GM18502 (cell line): ENCODE results near the gene AP2B1.
"Not testable (repeated sequence)": the region's sequence is repeated elsewhere in the genome, so short reads cannot be mapped to it uniquely, and the experiment has no call there.

ENCODE experiments used
- ATAC-seq: cut with Tn5 transposase; IDR thresholded peaks from one replicate; pipeline ENCODE4 v1.9.1; 2021; ENCODE audit warnings: mild to moderate bottlenecking; ENCODE audit not compliant: unreplicated experiment, poor library complexity

Gene AP2B1

DNA sequence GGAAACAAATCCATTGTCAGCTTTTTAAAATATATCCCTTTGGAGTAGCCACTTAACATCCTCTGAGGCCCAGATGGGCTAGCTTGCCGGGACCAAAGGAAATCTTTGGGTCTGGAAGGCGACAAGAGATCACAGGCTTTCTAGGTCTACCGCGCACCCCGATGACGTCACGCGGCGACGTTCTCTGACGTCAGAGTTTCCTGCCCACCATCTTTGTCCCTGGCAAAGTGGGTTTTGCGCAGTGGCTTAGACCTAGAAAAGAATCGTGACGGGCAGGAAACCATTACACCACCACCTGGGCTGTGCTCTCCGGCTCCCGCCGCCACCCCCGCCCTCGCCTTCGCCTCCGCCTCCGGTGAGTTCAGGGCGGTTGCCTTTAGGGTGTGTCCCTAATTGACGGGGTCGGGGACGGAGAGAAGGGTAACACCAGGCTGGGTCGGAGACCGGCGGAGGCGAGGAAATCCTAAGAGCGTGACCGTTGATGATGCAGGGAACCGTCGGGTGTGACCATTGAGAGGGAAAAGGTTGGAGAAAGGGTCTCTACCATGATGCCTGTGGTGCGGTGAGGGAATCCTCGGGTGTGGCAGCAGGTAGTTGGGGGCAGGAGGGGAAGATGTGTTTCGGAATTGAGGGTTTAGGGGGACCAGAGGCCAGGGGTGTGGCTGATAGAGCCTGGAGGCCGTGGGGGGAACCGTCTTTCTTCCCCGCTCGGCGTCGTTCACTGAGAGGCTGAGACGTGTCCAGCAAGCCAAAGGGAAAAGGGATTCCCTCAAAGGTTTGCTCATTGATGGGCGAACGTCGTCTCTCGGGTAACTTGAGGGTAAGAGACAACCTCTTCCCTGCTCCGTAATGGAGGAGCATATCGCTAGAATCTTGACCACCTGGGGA, at the start of gene AP2B1:
TSS of gene AP2B1 (plus strand) at position 249 of the 888 bp plus-strand sequence. CDS start 6,709 bp downstream, outside the sequence.
- peak; percentile 89 for ATAC-seq

DNA sequence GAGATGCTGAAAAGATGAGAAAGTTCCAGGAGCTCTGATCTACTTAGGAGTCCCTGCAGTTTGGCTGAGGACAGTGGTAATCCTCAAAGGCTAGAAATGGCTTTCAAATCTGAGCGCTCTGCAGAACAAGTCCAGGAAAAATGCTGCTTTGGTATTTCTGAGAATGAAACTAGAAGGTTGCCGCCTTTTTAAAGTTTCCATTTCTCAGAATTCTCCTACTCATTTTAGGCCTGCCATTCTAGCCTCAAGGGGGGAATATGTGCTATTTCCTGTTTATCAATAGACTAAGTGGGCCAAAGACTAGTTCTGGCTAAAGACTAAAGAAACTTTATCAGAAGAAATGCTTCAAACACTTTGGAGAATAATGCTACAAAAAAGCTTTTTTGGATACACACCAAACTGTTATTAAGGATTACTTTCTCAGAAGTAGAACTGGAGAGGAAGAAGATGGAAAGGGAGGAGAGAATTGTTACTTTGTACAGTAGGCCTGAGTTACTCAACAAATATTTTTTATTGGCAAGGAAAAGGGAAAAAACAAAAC, 49.5 kb upstream of the AP2B1 start, which contains the start of gene SLFN12L:
TSS of gene SLFN12L (minus strand) at position 78 of the 541 bp plus-strand sequence. CDS start 15,314 bp downstream, outside the sequence.
- ATAC-seq: no peak

DNA sequence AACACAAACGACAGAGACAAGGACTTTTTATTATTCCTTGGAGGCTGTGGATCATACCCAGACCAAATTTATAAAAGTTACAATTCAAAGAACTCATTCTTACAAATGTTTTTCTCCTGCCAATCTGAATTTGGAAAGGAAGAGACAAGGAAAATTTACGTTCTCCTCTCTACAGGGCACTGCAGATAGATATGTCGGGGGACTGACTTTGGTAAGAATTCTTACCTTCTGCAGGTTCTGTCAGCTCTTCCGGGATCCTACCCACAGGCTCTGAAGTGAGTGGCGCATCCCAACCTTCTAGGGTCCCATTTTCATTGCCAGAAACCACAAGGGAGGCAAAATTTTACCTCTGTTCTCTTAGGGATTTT, 47.5 kb upstream of the AP2B1 start:
- ATAC-seq: no peak

DNA sequence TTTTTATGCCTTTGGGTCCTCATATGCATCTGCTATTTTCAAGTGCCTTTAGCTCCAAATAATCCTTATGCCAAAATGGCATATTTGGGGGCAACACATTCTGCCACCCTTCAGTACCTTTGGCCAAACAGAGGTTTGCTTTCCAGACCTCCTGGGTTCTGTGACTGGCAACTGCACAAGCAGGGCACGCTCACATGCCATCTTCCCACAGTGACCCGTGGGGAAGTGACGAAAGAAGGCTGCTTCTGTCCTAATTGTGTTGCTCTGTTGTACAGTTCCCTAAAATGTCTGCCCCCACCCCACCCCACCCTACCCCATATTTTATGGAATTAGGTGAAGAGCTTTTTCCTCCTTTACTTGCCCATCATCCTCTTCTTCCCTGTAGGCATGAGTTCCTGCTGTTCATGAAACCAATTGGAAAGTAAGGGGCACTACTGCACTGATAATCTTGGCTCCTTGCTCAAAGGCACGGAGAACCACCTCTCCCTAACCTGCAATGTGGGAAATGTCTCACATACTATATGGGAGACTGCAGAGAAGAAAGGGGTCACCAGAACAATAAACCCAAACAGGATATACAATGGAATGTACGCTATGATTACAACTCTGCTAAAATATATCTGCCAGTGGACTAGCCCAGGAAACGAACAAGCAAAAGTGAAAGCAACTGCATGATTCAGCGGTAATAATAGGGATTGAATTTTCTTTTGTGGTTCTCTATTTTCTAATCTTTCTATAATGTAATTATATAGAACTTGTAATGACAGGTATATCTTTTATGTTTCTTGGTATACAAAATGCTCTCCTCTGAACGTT, 46.3 kb upstream of the AP2B1 start:
- no peak for ATAC-seq

DNA sequence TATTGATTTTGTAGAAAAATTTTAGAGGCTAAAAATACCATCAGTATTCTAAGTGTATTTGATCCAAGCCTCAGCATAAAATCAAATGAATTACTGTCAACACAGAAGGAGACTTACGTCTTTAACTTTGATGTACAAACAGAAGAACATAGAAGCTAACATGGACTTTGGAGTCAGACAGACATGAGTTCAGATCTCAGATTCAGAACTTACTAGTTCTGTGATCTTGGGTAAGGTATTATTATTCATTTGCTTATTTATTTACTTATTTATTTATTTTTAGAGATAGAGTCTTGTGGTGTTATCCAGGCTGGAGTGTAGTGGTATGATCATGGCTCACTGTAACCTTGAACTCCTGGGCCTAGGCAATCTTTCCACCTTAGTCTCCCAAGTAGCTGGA, 45.7 kb upstream of the AP2B1 start:
- no peak for ATAC-seq

DNA sequence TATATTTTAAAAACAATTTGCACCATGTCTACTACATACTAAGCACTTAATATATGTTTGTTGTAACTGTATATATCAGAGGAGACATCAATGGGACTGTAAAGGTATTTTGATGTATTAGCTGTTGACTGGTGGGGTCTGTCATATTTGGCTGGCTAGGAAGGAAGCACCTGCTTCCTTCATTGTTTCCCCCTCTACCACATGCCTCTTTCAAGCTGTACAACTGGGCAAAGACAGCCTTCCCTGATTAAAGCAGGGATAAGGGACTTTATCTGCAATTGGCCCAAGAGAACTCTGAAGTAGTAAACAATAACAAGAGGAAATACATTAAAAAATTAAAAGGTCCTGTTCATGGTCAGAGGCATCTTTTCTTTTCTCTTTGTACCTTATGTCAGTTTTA, 44.1 kb upstream of the AP2B1 start:
- ATAC-seq: no peak

DNA sequence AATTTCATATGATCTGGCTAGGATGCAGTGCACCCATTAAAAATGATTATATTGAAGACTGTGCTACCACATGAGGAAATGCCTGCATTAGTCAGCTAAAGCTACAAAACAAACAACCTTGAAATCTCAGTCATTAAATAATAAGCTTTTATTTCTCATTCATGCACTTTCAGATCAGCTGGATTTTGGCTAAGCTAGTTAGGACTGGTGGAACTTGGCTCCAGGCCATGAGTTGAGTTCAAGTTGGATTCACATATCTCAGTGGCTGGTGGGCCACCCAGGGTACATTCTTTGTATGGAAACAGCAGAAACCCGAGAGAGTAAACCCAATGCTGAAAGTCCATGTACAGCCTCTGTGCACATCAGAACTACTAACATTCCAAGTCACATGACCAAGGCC, 43.3 kb upstream of the AP2B1 start:
- no peak for ATAC-seq

DNA sequence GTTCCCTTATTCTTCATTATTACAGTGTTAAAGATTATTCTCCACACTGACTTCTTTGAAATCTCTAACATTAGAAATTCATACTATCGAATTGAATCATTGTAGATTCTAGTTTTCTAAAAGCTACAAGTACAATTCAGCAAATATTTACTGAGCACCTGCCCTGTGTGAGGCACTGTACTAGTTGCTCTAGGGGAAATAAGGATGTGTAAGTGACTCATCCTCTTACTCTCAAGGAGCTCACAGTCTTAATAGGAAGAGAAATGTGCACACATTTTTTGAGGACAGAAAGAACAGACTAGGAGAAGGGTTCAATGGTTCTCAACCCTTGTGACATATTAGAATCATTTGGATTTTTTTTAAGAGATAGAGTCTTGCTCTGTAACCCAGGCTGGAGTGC, 42.0 kb upstream of the AP2B1 start:
- ATAC-seq: no peak

DNA sequence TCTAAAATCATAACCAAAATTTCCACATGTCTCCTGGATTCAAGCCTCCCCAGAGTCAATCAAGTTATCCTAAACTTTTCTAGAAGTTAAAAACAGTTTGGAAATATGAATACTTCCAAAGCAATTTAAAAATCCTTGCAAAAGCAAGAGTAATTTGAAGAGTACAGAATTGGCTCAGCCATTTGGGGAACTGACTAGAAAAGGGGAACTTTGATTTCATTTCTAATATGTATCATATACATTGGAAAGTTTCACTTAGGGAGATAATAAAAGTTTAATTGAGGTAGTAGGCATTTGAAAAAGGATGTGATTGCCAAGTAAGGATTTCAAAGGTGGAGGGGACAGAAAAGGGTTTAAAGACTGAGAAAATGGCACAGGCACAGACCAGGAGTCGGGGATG, 40.6 kb upstream of the AP2B1 start:
- no peak for ATAC-seq

DNA sequence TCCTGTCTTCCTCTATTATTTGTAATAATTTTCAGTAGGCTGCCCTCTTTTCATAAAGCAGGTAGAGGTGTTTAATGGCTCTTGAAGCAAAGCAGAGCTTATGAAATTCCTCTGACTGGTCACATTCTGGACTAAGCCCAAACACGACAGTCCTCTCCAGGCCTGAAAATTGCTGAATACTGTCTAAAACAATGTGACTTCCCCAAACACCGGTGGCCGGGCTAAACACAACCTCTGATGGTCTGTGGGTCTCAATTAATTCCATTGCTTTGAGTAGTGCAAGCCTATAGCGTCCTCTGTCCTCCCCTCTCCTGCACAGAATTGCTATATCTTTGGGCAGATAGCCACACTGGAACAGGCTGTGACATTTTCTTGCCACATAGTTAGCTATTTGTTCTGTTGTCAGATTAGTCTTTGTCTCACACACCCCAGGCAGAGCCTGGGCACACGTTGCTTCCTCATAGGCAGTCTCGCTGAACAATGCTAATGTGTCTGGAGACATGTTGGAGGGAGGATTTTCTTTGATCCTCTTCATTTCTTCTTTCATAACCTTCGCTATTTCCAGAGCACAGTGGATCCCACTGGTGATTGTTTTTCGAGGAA, 38.8 kb upstream of the AP2B1 start:
- no peak for ATAC-seq

DNA sequence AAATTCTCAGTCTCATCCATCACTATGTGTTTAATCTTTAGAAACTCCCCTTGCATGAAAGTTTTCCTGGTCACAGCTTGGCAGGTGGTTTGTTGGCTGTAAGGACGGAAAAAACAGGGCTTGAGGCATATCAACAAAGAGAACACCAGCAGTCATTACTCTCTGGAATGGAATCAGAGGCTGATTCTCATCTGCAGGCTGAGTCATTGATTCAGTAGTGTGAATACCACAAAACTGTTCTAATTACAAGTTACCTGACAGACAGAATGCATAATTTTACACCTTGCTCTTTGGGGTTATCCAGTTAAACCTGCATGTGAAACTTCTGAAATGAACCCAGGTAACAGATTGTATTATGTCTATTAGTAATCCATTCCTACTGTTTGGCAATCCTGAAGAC, 38.1 kb upstream of the AP2B1 start:
- ATAC-seq: no peak

DNA sequence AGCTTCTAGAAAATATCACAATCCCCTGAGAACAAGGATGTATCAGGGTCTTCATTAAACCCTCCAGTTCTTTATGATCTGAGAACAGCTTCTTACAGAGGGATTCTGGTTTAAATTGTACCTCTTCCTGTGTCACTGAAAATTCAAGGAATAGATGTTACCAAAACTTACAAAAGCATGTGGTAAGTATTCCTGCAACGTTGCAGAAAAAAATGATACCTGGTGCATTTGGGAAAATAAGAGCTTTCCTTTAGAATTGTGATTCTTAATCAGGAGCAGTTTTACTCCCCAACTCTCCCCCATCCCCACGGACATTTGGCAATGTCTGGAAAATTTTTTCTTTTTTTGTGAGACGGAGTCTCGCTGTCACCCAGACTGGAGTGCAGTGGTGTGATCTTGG, 33.8 kb upstream of the AP2B1 start:
- no peak for ATAC-seq

DNA sequence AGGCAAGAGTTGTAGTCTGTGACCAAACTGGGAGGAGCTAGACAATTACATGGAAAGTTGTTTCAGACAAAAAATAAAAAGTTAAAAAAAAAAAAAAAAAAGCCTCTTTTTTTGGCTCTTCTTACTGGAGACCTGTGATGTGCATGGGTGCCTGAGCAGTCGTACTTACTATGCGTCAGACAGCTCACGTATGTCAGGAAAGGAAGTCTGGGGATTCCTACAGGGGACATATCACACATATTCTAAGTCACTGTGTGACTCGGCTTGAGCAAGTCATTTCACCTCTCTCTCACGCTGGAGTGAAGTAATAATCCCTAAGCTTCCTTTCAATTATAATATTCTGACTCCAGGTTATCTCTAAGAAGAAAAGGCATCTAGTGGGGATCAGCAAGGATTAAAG, 32.5 kb upstream of the AP2B1 start:
- no peak for ATAC-seq

DNA sequence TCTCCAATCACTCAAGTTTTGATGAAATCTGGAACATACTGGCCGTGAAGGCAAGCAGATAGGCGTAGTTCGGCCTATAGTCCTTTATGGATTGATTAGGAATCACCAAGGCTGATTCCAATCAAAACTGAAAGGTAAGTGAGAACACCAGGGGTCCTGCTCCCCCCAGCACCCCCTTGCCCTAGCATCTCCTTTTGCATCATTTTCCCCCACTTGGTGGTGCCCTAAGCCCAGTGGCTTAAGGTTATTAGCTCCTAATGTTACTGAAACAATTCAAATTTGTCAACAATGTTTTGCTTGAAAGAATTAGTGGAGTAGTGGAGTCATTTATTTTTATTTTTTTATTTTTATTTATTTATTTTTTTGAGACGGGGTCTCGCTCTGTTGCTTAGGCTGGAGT, 31.4 kb upstream of the AP2B1 start:
- no peak for ATAC-seq

DNA sequence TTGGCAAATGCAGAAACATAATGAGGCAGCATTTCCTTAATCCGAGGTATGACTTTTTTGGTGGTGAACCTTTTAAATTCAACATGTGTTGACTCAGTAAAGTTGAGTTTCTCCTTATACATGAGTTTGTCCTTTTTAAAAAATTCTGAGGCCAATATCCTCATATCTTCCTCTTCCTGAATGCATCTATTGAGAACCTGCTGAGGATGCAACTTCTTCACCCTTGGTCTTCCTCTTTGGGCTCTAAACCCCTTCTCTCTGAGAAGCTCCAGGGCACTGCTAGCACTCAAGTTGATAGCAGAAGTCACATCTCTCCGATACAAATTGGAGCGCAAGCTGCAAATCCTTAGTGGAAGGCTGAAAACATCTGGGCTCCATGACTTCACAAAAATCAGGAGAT, 29.8 kb upstream of the AP2B1 start:
- ATAC-seq: no peak

DNA sequence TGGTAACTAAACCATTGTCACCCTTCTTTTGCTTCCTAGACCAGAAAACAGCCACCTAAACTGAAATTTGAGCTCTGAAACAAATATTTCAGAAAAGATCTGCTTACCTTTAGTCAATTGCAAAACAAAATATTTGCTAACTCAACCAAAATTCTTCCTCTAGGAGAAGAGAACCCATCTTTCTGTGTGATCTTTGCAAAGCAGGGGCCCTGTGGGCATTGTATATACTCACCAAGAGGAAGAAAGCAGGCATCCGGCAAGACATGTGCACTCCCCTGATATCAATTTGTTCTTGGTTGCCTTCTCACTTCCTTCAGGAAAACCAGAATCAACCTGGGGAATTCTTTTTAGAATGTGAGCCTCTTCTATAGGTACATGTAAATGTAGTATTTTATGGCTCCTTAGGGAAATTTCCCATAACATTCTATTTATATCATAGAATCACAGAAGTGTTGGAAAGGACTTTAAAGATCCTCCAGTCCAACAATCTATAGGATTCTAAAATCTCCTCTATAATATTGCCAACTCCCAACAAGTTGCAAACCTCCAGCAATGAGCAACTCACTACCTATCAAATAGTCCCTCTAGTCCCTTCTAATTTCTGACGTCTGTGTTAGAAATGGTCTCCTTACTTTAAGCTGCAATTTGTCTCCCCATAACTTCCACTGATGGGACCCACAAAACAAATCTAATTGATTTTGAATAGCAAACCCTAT, 27.5 kb upstream of the AP2B1 start:
- no peak for ATAC-seq

DNA sequence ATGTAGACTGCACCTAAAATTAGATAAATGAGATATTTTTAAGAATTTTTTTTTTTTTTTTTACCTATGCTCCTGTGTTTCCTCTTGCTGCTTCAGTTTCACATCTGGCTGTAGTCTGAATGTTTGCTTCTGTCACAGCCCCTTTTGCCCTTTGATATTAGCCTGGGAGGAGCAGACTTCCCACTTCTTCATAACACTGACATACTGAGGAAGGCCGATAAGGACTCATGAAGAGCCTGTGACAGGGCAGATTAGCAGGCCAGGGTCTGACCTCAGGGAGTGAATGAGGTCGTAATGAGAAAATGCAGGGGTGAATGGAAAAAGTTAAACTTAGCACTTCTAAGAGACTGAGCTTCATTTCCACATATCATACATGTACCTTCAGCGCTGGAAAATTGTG, 26.4 kb upstream of the AP2B1 start, which contains the start of gene SLFN14:
TSS of gene SLFN14 (minus strand) at position 117 of the 400 bp plus-strand sequence. CDS start 2,757 bp downstream, outside the sequence.
- no peak for ATAC-seq

DNA sequence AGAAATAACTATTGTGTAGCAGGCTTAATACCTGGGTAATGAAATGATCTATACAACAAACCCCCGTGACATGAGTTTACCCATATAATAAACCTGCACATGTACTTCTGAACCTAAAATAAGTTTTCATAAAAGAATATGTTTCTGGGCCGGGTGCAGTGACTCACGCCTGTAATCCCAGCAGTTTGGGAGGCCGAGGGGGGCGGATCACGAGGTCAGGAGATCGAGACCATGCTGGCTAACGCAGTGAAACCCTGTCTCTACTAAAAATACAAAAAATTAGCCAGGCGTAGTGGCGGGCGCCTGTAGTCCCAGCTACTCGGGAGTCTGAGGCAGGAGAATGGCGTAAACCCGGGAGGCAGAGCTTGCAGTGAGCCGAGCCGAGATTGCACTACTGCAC, 23.9 kb upstream of the AP2B1 start:
- not testable (repeated sequence) for ATAC-seq

DNA sequence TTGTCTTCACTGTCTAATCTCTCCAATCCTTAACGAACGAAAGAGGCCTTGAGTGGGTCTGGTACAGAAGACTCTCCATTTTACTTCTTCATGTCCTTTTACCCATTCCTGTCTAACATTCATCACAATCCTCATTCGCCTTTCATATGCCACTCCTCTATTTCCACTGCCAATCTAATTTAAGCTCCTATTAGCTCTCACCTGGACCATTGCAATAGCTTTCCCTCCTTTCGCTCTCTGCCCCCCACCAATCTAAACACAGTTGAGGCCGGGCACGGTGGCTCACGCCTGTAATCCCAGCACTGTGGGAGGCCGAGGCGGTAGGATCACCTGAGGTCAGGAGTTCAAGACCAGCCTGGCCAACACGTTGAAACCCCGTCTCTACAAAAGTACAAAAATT, 20.2 kb upstream of the AP2B1 start:
- ATAC-seq: no peak

DNA sequence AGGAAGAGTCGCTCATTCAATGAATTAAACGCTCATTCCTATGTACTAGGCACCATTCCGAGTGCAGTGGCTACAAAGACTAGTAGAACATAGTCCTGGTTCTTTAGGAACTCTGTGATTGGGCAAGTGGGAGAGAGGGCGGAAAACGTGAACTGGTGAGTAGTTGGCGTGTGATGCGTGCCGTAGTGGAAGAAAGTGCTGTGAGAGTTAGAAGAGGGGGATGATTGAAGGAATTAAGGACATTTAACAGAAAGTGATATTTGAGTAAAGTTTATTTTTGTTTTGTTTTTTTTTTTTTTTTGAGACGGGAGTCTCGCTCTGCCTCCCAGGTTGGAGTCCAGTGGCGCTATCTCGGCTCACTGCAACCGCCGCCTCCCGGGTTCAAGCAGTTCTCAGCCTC, 18.6 kb upstream of the AP2B1 start:
- ATAC-seq: peak; percentile 13
